Activated gamma-delta T cell (primary cell): ENCODE measurements around the gene GSK3A.
"Not testable (repeated sequence)": the region's sequence is repeated elsewhere in the genome, so short reads cannot be mapped to it uniquely, and the experiment has no call there.

Experiments
- DNase-seq: peaks from one replicate; lab custom pipeline; 2025; lab: John Stamatoyannopoulos, UW

GSK3A gene

DNA sequence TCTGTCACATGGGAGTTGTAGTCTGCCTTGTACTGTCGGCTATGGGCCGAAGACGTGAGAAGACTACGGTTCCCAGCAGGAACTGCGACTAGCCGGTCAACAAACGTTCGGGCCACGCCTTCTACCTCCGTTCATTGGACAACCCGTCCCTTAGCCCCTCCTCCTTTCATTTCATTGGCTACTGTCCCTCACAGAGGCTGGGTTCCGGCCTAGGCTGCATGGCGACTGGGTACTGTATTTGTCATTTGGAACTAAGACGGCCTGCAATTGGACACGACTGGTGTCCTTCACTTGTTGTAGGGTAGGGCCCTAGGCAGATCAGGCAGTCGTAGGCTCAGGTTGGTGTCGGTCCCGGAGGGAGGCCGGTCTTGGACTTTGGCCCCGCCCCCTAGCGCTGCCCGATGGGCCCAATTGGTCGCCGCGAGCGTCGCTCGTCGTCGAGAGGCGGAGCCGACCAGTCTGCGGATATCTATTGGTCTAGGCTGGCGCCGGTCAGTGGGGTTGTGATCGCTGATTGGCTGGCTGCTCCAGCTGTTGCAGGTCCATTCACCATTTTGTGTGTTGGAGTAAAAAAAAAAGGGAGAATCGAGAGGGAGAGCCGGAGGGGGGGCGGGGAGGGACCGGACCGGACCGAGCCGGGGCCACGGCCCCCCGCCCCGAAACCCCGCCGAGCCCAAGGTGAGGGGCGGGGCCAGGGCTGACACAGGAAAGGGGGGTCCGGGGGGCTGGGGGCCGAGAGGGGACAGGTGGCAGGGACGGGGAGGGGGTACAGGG lies 26.5 kb upstream of the GSK3A start, which contains the start of gene CIC:
Gene CIC, plus strand, starts transcription at position 549 of the 774 bp plus-strand sequence. CDS start 2,532 bp downstream, outside the sequence.
- DNase-seq = peak; percentile 94

DNA sequence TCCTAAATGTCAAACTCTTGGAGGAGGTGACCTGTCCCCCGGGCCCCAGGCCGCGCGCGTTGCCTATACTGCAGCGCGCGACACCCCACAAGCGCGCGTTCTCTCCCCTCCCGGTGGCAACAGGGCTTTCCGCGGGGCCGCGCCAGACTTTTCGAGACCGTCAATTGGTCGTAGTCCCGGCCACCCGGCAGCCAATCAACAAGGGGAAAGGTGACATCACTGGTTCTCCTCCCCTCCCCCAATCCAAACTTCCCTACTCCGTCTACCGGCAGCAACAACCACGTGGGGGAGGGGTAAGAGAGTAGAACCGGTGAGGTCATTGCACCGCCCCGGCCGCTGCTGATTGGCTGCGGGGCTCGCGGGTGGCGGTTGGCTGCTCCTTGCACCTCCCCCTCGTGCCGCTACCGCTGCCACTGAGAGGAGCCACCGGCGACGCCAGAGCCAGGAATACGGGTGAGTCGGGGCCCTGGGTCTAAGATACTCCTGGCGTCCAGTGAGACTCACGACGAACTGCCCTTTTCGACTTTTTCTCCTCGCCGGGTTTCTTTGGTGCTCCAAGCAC lies 25.8 kb upstream of the GSK3A start:
- peak; percentile 93 for DNase-seq

DNA sequence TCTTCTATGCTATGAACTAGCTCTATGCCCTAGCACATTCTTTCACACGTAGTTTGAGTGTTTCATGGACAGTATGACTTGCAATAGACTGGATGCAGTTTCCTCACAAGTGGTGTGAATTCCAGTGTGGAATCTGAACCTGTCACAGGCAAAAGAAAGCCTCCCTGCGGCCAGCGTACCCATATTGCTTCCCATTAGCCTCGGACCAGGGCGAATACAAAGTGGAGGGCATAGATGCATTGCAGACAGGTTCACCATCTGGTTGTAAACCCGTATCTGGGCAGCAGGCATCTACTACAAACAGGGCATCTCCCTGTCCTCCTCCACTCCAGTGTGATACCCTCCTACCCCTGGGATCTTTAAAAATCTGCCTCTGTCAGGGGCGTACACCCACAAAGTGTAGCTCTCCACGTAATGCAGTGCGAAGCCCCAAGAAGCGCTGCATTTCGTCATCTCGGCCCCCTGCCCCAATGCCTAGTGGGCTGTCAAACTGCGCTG lies 25.3 kb upstream of the GSK3A start:
- no peak for DNase-seq

DNA sequence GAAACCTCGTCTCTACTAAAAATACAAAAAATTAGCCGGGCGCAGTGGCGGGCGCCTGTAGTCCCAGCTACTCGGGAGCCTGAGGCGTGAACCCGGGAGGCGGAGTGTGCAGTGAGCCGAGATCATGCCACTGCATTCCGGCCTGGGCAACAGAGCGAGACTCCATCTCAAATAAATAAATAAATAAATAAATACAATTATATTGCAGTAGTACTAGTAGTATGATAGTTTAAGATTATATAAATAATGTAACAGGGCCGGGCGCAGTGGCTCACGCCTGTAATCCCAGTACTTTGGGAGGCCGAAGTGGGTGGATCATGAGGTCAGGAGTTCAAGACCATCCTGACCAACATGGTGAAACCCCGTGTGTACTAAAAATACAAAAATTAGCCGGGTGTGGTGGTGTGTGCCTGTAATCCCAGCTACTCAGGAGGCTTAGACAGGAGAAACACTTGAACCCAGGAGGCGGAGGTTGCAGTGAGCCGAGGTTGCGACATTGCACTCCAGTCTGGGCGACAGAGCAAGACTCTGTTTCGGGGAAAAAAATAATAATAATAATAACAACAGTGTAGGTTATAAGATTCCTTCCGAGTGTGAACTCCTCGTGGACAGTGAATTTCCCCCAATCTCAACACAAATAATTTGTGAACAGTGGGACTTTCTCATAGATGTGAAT lies 24.7 kb upstream of the GSK3A start:
- not testable (repeated sequence) for DNase-seq

DNA sequence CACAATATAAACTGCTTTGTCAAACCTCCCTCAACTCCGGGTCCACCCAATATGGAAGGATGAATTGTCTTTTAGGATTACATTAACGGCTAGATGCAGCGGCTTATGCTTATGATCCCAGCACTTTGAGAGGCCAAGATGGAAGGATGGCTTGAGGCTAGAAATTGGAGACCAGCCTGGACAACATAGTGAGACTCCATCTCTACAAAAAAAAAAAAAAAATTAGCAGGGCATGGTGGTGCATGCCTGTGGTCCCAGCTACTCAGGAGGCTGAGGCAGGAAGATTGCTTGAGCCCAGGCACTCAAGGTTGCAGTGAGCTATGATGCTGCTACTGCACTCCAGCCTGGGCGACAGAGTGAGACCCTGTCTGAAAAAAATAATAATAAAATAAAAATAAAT lies 23.7 kb upstream of the GSK3A start:
- DNase-seq = not testable (repeated sequence)

DNA sequence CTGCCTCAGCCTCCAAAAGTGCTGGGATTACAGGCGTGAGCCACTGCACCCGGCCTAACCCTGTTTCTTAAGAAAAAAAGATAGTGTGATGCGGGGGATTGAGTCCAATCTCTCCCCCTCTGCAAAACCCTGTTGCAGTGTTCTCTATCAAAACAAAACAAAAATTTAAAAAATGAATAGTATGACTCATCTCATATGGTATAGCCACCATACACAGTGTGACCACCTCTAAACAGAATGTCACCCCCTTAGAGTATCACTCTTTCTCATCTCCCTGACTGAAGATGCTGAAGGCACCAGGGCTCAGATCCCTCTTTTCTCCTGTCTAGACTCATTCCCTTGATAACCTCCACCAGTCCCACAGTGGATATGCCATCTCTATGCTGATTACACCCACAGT lies 19.4 kb upstream of the GSK3A start:
- DNase-seq = no peak

DNA sequence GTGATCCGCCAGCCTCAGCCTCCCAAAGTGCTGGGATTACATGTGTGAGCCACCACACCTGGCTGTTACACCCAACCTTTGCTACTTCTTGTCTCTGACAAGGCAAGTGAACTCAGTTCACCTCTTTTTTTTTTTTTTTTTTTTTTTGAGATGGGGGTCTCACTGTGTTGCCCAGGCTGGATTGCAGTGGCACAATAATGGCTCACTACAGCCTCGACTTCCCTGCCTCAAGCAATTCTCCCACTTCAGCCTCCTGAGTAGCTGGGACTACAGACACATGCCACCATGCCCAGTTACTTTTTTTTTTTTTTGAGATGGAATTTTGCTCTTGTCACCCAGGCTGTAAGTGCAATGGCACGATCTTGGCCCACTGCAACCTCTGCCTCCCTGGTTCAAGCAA lies 15.4 kb upstream of the GSK3A start:
- DNase-seq = not testable (repeated sequence)

DNA sequence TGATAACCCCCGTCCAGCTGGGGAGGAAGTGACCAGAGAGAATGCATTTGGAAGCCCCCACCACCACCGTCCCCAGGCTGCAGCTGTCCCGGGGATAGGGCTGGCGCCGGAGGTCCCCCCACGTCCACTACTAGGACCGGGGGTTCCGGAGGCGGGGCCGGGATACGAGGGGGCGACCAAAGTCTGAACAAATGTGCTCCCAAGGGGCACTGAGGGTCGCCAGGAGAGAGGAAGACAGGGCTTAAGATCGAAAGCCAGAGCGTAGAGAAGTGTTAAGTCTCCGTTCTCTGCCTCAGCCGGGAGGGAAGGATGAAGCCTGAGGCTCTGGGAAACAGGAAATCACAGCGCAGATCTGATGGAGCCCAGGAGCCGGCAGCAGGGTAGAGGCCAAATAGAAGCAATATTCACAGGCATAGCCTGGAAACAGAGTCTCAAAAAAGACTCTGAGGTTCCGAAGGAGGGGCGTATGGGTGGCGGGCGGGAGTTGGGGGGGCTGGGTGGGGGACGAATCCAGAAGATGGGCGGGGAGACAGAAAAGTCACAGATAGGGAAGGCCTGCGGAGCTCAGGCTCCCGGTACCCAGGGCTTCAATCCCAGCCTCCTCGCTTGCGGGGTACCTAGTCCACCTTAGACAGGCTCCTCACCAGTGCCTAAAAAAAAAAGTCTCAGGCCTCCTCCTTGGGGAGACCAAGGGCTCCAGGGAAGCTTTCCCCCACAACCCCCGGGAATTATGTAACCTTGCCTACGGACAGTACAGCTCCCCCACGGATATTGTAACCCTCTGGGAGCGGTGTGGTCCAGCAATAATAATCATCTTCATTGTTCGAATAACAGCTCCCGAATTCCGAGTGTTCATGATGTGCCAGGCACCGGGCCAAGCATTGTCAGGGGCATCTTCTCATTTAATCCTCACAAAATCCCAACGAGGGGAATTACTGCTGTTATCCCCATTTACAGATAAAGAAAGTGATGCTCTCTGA lies 13.7 kb upstream of the GSK3A start:
- no peak for DNase-seq

DNA sequence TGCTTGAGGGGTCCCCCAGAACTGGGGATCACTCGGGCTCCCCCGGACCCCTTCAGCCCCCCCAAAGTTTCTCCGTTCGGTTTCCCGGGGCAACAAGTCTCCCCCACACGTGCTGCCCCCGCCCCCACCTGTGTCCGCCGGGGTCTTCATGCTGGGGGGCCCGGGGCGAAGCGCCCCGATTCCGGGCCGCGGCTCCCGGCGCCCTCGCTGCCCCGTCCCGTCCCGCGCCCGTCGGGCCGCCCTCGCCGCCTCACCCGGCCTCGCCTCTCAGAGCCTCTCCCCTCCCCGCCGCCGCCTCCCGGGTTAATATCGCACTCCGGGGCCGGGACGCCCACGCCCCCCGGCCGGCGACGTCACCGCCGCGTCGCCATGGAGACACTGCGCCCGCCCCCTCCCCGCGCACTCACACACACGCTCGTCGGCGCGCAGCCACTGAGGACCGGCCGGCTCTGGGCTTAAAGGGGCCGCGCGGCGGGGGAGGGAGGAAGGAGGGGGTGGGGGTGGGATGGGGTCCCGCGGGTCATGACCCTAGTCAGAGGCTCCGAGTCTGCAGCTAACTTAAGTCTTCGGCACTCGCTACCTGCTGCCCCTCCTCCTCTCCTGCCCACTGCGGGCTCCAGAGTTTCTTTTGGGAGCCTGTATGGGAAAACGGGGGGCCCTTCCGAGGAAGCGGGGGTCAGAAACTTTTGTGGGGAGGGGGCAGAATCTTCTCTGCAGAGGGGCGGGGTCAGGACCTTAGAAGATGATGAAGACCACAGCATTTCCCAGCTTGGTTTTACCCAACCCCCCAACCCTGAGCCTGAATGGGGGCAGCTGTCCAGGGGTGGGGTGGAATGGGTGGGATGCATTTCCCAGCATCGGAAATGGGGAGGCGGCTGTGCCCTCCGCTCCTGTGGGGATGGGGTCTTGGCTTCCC lies 12.7 kb upstream of the GSK3A start, which contains the start of gene ERF:
Gene ERF, minus strand, starts transcription at position 279 of the 916 bp plus-strand sequence. Its CDS starts 129 bp downstream, at position 150.
- peak; percentile 94 for DNase-seq

DNA sequence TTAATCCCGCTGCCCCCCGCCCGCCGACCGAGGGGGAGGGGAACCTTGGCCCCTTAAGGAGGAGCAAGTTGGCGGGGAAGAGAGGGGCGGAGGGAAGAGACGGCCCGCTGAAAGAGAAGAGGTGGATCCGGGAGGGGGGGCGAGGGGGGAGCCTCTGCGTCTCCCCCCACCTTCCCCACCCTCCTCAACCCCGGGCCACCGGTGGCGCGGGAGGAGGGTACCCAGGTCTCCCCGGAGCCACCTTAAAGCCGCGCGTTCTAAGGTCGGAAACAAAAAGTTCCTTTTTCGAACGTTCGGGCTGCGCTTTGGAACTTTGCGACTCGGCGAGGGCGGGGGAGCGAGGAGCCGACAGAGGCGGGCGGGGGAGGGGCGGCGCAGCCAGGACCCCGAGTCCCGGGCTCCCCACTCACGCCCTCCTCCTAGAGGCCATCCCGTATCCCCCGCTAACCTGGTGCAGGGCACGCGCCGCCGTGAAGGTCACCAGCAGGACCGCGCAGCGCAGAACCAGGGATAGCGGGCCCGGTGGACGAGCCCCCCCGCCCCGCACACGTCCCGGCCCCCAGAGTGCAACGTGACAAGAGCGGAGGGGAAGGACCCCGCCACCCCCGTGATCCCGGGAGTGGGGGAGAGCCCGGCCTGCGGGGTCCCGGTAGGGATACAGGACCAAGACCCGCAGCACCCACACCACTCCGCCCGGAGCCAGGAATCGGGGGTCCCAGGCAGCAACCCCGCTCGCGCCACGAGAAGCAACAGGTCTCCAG lies 11.9 kb upstream of the GSK3A start:
- DNase-seq = peak; percentile 56

DNA sequence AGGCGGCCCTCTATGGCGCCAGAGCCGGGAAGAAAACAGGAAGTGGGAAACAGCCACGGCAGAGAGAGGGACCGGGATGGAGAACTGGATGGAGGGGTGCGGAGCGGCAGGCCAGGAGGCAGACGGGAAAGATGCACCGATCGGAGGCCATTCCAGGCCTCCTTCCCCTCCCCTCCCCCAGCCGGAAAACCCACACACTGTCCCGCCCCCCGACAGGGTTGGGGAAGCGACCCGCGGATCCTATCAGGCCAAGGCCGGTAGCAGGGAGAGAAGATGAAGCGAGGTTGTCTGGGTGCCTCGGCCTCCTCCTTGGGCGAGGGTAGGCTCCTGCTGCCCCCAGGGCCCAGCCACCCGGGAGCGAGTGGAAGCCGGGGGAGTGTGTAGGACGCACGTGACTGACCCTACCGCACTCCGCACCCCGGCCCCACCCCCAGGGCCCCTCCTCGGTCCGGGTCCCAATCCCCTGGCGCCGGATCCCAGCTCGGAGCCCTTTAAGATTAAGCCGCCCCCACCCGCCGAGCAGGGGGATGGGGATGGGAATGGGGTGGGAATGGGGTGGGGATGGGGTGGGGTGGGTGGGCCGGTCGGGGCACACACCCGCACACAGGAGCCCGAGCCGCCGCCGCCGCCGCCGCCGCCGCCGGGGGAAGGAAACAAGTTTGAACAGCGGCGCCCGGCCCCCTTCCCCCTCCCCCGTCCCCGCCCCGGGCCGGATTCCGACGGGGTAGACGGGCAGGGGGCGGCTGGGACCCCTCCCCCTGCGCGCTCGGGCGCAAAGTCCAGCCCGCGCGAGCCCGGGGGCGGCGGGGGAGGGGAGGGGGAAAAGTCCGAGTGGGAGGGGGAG lies 11.1 kb upstream of the GSK3A start:
- peak; percentile 59 for DNase-seq

DNA sequence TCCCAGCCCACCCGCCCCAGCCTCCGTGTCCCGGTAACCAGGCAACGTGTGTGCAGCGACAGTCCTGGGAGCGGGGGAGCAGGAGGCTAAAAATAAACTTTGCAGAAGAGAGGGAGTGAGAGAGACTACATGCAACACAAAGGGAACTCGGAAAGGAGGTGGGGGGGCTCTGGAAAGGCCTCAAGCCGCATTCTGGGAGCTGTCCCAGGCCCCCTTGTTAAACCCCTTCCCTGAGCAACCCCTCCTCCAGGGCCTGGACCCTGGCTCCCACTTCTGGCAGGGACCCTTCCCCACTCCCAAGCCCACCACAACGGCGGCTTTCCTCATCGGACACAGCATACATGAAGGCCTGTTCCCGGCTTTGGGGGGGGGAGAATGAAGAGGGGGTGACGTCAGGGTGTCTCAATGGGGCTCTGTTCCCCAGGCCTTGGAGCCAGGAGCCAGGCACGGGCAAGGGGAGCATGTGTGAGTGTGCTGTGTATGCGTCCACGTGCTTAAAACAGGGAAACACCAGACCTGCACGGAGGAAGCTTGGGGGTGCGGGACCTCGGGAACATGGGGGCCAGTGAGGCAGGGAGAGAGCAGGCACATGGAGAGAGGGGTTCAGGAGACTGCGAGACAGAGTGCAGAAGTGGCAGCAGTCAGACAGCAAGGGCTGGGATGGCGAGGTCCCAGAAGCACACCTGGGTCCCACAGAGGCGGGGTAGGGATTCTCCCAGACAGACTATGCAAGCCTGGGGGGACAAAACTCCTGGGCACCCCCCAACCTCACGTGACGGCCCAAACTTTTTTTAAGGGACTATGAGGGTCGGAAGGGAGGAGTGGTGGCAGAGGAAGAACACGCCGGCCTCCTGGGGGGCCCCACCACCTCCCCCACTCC lies 10.2 kb upstream of the GSK3A start:
- no peak for DNase-seq

DNA sequence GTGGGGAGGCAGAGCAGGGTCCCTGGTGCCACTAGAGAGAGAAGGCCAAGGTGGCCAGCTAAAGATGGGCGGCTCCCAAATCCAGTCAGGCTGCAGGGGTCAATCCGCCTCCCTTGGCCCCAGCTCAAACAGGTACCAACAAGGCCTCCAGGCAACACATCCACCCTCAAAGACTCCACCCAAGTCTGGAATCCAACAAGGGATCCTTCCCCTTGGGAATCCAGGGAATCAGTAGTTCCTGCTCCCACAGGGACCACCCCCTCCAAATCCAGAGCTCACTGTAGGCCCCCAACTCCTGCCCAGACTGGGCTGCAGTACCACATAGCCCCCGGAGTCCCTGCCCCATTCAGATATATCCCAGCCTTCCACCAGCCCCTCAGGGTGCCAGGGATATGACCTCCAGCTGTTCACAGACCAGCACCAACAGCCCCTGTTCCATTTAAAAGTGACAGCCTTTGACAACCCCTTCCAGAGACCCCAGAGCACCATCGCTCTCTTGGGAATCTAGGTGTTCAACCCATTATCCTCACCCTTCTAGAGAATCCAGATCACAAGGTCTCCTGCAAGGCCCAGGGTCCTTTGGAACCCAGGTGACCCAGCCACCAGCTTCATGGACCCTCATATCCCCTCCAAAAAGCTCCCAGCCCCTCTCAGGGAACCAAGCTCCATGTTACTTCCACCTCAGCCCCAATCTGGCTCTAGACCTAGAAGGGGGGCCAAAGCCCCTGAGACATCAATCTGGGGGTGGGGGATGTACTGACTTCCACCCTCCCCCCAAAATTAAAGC lies 9.4 kb upstream of the GSK3A start:
- no peak for DNase-seq

DNA sequence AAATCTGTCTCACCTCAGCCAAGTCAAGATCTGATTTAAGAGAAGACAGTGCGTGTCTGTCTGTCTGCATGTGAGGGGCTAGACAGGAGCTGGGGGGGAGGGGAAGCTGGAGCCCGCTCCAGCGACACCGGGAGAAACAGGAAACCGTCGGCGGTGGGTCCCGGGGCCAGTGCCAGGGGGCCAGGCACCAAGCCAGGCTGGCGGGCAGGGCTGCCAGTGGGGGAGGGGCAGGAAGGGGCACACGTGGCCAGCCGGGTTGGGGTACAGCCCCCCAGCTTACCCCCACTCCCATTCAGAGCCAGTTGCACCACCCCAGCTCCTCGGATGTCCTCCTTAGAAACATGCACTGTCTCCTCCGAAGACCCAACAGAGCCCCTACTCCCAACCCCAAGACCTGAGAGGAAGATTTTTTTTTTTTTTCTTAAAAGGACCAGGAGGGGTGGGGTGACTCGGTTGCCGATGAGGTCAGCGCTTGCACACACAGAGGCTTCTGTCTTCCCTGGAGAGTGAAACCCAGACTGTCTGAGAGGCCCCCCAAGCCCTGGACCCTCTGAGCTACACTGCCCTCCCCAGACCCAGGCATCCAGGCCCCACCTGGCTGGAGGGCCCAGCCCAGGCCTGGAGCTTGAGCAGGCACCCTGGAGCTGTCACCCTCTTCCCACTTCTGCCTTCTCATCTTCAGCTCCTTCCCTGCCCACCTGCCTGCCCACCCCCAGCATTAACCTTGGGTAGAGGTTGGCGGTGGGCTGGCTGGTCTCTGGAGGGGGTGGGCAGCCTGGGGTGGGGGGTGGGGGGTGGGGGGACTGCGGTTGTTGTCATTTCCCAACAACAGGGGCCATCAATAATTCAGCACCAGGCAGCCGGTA lies 8.5 kb upstream of the GSK3A start:
- DNase-seq = no peak

DNA sequence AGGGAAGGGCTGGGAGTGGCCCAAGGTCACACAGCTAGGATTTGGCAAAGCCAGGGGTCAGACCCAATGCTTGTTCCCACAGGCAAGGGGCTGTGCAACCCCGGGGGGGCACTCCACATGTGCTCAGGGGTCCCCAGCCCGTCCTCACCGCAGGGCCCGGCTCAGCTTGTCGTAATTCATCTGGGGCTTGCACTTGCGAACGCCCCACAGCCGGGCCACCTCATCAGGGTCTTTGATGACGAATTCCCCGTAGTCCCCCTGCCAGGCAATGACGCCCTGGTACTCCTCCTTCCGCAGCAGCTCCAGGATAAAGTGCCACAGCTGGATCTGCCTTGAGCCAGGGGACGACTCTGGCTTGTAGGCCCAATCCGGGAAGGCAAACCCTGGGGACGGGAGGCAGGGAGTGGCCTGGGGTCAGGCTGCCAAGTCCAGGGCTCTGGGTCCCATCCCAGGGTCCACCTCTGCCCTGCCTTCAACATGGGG lies 7.8 kb upstream of the GSK3A start:
- DNase-seq = no peak

DNA sequence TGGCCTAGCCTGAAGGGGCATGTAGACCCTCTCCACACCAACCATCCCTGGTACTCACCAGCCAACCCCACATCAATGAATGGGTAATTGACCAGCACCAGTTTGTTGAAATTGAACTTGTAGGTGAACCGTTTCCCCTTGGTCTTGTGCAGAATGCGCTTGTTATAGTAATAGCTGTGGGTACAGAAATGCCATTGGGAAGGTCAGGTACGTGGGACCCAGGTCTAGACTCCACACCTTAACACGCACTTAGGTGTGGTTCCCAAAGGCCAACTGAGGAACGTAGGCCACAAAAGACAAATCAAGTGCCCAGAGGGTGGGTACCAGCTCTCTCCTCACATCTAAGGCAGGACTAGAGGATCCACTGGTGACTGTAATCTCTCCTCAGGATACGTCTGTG lies 7.4 kb upstream of the GSK3A start:
- no peak for DNase-seq
